A549 (cell line): ENCODE data around the gene ADTRP. TPM values are rescaled to one million over a fixed set of nuclear protein-coding genes. Genes with fewer than 3 reads are reported as not detected.

Experiments
- ATAC-seq, 2 experiments: fragments of 200-7000 bp in 1 of 2; fragments of >200 bp in 1 of 2; cut with Nextera tagmentation in 1 of 2; cut with Tn5 transposase in 1 of 2; 3 replicates each; pipeline versions ENCODE4 v1.8.0 to v1.9.1; 2018 to 2020; ENCODE audit warnings: mild to moderate bottlenecking in 1 of 2, moderate library complexity in 1 of 2
- CTCF ChIA-PET: fragments of 300-600 bp; sonication (Branson Sonifier 250); formaldehyde crosslinking; extraction: SDS; loops from one replicate; lab custom pipeline; 2021; ENCODE audit warnings: antibody characterized with exemption, inconsistent platforms; lab: Yijun Ruan, JAX
- POLR2A ChIA-PET: fragments of 350-600 bp; formaldehyde crosslinking; extraction: SDS; loops from one replicate; lab custom pipeline; 2021; ENCODE audit warnings: antibody characterized with exemption, inconsistent platforms; lab: Yijun Ruan, JAX
- DNase-seq, 2 experiments: peaks; one replicate each; pipeline versions ENCODE4 v3.0.0 to v3.0.0-alpha.2; 2011 to 2016; ENCODE audit warnings: low read depth in 1 of 2, low spot score in 1 of 2
- FAIRE-seq: peaks from 2 replicates; lab custom pipeline; 2011; peaks lifted over from hg19 to GRCh38; lab: Jason Lieb, UNC
- H3K27ac ChIP-seq, 2 experiments: fragments of >200 bp; sonication (Bioruptor Twin); formaldehyde crosslinking; 3 replicates each; pipeline ENCODE4 v1.5.1; 2016 to 2017
- H3K4me1 ChIP-seq: fragments of >200 bp; sonication (Bioruptor Twin); formaldehyde crosslinking; 3 replicates; pipeline ENCODE4 v1.6.1; 2016
- H3K4me2 ChIP-seq: fragments of >200 bp; sonication (Bioruptor Twin); formaldehyde crosslinking; 3 replicates; pipeline ENCODE4 v1.6.1; 2016
- H3K4me3 ChIP-seq: fragments of >200 bp; sonication (Bioruptor Twin); formaldehyde crosslinking; 3 replicates; pipeline ENCODE4 v1.5.1; 2016
- H3K9me3 ChIP-seq: fragments of >200 bp; sonication (Bioruptor Twin); formaldehyde crosslinking; 3 replicates; pipeline ENCODE4 v1.6.1; 2016
- BHLHE40 ChIP-seq: IDR thresholded peaks from 2 replicates; pipeline ENCODE4 v1.6.1; 2012; ENCODE audit warnings: low read depth, low read length, inconsistent platforms
- CHD2 ChIP-seq: fragments of 150-350 bp; IDR thresholded peaks from 2 replicates; pipeline ENCODE4 v1.6.1; 2014; ENCODE audit warnings: low read length; ENCODE audit not compliant: partially characterized antibody
- E2F6 ChIP-seq: IDR thresholded peaks from 2 replicates; pipeline ENCODE4 v1.6.1; 2012; ENCODE audit warnings: low read depth, borderline replicate concordance
- EHF ChIP-seq: fragments of 250-450 bp; sonication (Bioruptor Pico); IDR thresholded peaks from 2 replicates; pipeline ENCODE4 v1.5.0; 2020; ENCODE audit warnings: mild to moderate bottlenecking
- EHMT2 ChIP-seq: fragments of 200-600 bp; sonication (generic); IDR thresholded peaks from 2 replicates; pipeline ENCODE4 v1.6.1; 2016; ENCODE audit warnings: antibody characterized with exemption, low read depth, mild to moderate bottlenecking, moderate library complexity
- ESRRA ChIP-seq: fragments of 150-350 bp; IDR thresholded peaks from 2 replicates; pipeline ENCODE4 v1.6.1; 2014; ENCODE audit warnings: mild to moderate bottlenecking, low read length, borderline replicate concordance
- FOSB ChIP-seq: fragments of 250-450 bp; sonication (Bioruptor Pico); IDR thresholded peaks from 2 replicates; pipeline ENCODE4 v1.5.0; 2020; ENCODE audit warnings: mild to moderate bottlenecking, moderate library complexity
- GATA3 ChIP-seq: IDR thresholded peaks from 2 replicates; pipeline ENCODE4 v1.6.1; 2012; ENCODE audit warnings: borderline replicate concordance
- HES2 ChIP-seq: fragments of >200 bp; sonication (Bioruptor Twin); formaldehyde crosslinking; IDR thresholded peaks from 2 replicates; pipeline ENCODE4 v1.6.1; 2016
- HMGXB4 ChIP-seq: fragments of 250-450 bp; sonication (Bioruptor Pico); IDR thresholded peaks from 2 replicates; pipeline ENCODE4 v1.5.0; 2021; ENCODE audit warnings: mild to moderate bottlenecking, moderate library complexity, borderline replicate concordance
- HOXB13 ChIP-seq: fragments of 250-450 bp; sonication (Bioruptor Pico); IDR thresholded peaks from 2 replicates; pipeline ENCODE4 v1.5.0; 2020; ENCODE audit warnings: low read depth, mild to moderate bottlenecking, moderate library complexity
- HOXB5 ChIP-seq: fragments of 250-450 bp; sonication (Bioruptor Pico); IDR thresholded peaks from 2 replicates; pipeline ENCODE4 v1.5.0; 2020; ENCODE audit warnings: mild to moderate bottlenecking, moderate library complexity
- JUNB ChIP-seq: fragments of >200 bp; sonication (Bioruptor Twin); formaldehyde crosslinking; IDR thresholded peaks from 2 replicates; pipeline ENCODE4 v1.6.1; 2016
- KDM5A ChIP-seq: fragments of 200-600 bp; sonication (generic); IDR thresholded peaks from 2 replicates; pipeline ENCODE4 v1.6.1; 2016; ENCODE audit warnings: antibody characterized with exemption, mild to moderate bottlenecking
- MAX ChIP-seq: IDR thresholded peaks from 2 replicates; pipeline ENCODE4 v1.6.1; 2012
- MAZ ChIP-seq: fragments of 150-350 bp; IDR thresholded peaks from 2 replicates; pipeline ENCODE4 v1.6.1; 2014; ENCODE audit warnings: antibody characterized with exemption, low read depth, low read length, borderline replicate concordance
- NR3C1 ChIP-seq: fragments of >200 bp; sonication (Bioruptor Twin); formaldehyde crosslinking; IDR thresholded peaks from 3 replicates; pipeline ENCODE4 v1.6.1; 2017
- PBX3 ChIP-seq: IDR thresholded peaks from 2 replicates; pipeline ENCODE4 v1.6.1; 2012
- POLR2A ChIP-seq: IDR thresholded peaks from 2 replicates; pipeline ENCODE4 v1.6.1; 2012; ENCODE audit warnings: mild to moderate bottlenecking, low read length
- POLR2AphosphoS2 ChIP-seq: conservative IDR thresholded peaks from 2 replicates; pipeline ENCODE4 v1.6.1; 2012; ENCODE audit warnings: low read length, improper control_type of control experiment, inconsistent platforms
- RARB ChIP-seq: fragments of 250-450 bp; sonication (Bioruptor Pico); IDR thresholded peaks from 2 replicates; pipeline ENCODE4 v1.8.0; 2021; ENCODE audit warnings: mild to moderate bottlenecking, moderate library complexity
- REST ChIP-seq: fragments of 200-600 bp; sonication (generic); IDR thresholded peaks from 2 replicates; pipeline ENCODE4 v1.6.1; 2016; ENCODE audit warnings: antibody characterized with exemption, mild to moderate bottlenecking, moderate library complexity
- TP53 ChIP-seq: fragments of 250-450 bp; sonication (Bioruptor Pico); IDR thresholded peaks from 2 replicates; pipeline ENCODE4 v1.5.0; 2021; ENCODE audit warnings: mild to moderate bottlenecking, moderate library complexity
- ZNF302 ChIP-seq: fragments of 250-450 bp; sonication (Bioruptor Pico); IDR thresholded peaks from 2 replicates; pipeline ENCODE4 v1.9.0; 2021; ENCODE audit warnings: inconsistent platforms, mild to moderate bottlenecking, moderate library complexity
- ZSCAN20 ChIP-seq: fragments of 250-450 bp; sonication (Bioruptor Pico); IDR thresholded peaks from 2 replicates; pipeline ENCODE4 v1.8.0; 2022; ENCODE audit warnings: mild to moderate bottlenecking, moderate library complexity
- WGBS: methylation state at CpG from one replicate; pipeline ENCODE4 v1.1.6; 2017; ENCODE audit errors: missing lambda C conversion rate; 5-methylcytosine and 5-hydroxymethylcytosine counted together
- polyA plus RNA-seq, 4 experiments: library from polyadenylated mRNA; depleted of rRNA in 3 of 4; stranded (reverse); fragments of >200 nt; fragmentation: RNase III in 1 of 4; extraction: RNeasy Plus Mini Kit Qiagen cat#74134 plus additional on column Dnase treatment in 1 of 4; gene quantifications; 2 replicates in 3 of 4; 3 replicates in 1 of 4; pipeline ENCODE4 v1.2.3, GENCODE V29; 2011 to 2017

Gene ADTRP
- polyA plus RNA-seq, 2 of the 4 experiments (the other 2 are of a cell fraction), result 0.57 to 0.59 TPM

- Histone ChIP-seq H3K27ac (peak overlapping the region in 1 of 2 experiments; percentile 61; a peak in 2 of 6 replicates), H3K9me3 (no peaks in the 10 kb centered on the region), H3K4me2 (no peak overlapping the region), H3K4me3 (no peak overlapping the region), H3K4me1 (peaks cover 35% of the 10 kb centered on the region)
- ATAC-seq (no peak), FAIRE-seq (no peak), DNase-seq (no peak)
- 93% methylated on average over 8 of the region's 8 CpGs for WGBS
- CTCF ChIA-PET, result interaction anchor here (1.0 kb wide), 1 partner anchor 10 kb away, joined by 4 read pairs; no protein-coding TSS in a partner anchor
- POLR2A ChIA-PET, result no interaction called here
- TF ChIP-seq MAX (no peak), HES2 (no peak), RARB (no peak), ZSCAN20 (CRISPR knock-in tag) (no peak), ESRRA (no peak), GATA3 (no peak), EHF (no peak), PBX3 (no peak), ZNF302 (CRISPR knock-in tag) (no peak), POLR2A (no peak), FOSB (CRISPR knock-in tag) (no peak), REST (no peak), HMGXB4 (CRISPR knock-in tag) (no peak), KDM5A (no peak)
Observed at GRCh38 chr6:11775791-11776409, 2.7 kb downstream of the ADTRP start.

GRCh38 chr6:11774426-11774825 is 4.2 kb downstream of the ADTRP start:
- 57% methylated on average over 3 of the region's 4 CpGs for WGBS
- Histone ChIP-seq H3K27ac (peak overlapping the region in 1 of 2 experiments; percentile 61; a peak in 3 of 6 replicates), H3K4me1 (peaks cover 37% of the 10 kb centered on the region), H3K4me2 (no peak overlapping the region), H3K9me3 (no peaks in the 10 kb centered on the region), H3K4me3 (no peak overlapping the region)
- ChIA-PET CTCF (interaction anchor here (0.6 to 2.4 kb wide), 2 partner anchors 9 to 89 kb away, joined by 3 to 8 read pairs; no protein-coding TSS in a partner anchor), POLR2A (no interaction called here)
- no peak for DNase-seq
- no peak for ATAC-seq
- FAIRE-seq, result no peak
- no peak for TF ChIP-seq EHMT2
- no peak for TF ChIP-seq HES2
- TF ChIP-seq JUNB, result no peak
- TF ChIP-seq CHD2, result no peak
- no peak for TF ChIP-seq EHF
- no peak for TF ChIP-seq HOXB13 (CRISPR knock-in tag)
- no peak for TF ChIP-seq GATA3
- TF ChIP-seq KDM5A, result no peak
- TF ChIP-seq HOXB5 (CRISPR knock-in tag), result no peak
- TF ChIP-seq NR3C1, result no peak
- no peak for TF ChIP-seq POLR2AphosphoS2
- TF ChIP-seq MAZ, result no peak
- no peak for TF ChIP-seq TP53 (CRISPR knock-in tag)
- TF ChIP-seq E2F6, result no peak
- no peak for TF ChIP-seq REST
- TF ChIP-seq ZSCAN20 (CRISPR knock-in tag), result no peak
- TF ChIP-seq BHLHE40, result no peak
